Heart left ventricle (tissue), 16 donors: Measurements from ENCODE around the gene COCH. TPM values are rescaled to one million over a fixed set of nuclear protein-coding genes. Genes with fewer than 3 reads are reported as not detected.

ENCODE experiments used
- ATAC-seq, 4 donors: fragments of 200-7000 bp; cut with Tn5 transposase; one replicate each; pipeline ENCODE4 v1.9.1; 2020 to 2022; ENCODE audit warnings: moderate library complexity in 4 of 4, mild to moderate bottlenecking in 3 of 4, moderate number of reproducible peaks in 1 of 4
- DNase-seq, 5 donors: peaks; one replicate each; pipeline ENCODE4 v3.0.0-alpha.2; 2020
- H3K27ac ChIP-seq, 12 donors: fragments of 200-600 bp; sonication (generic) in 4 of 12; one replicate each; pipeline versions ENCODE4 v1.5.0 to v1.8.0; 2016 to 2022; ENCODE audit warnings: mild to moderate bottlenecking in 2 of 12
- H3K27me3 ChIP-seq, 9 donors: fragments of 200-600 bp; sonication (generic) in 2 of 9; one replicate each; pipeline versions ENCODE4 v1.5.1 to v1.8.0; 2016 to 2022; ENCODE audit warnings: mild to moderate bottlenecking in 3 of 9
- H3K36me3 ChIP-seq, 9 donors: fragments of 200-600 bp; sonication (generic) in 2 of 9; one replicate each; pipeline versions ENCODE4 v1.5.0 to v1.8.0; 2018 to 2022; ENCODE audit warnings: mild to moderate bottlenecking in 2 of 9
- H3K4me1 ChIP-seq, 12 donors: fragments of 200-600 bp; sonication (generic) in 4 of 12; one replicate each; pipeline versions ENCODE4 v1.5.0 to v1.8.0; 2016 to 2022; ENCODE audit warnings: mild to moderate bottlenecking in 3 of 12
- H3K4me3 ChIP-seq, 12 donors: fragments of 200-600 bp; sonication (generic) in 4 of 12; one replicate each; pipeline versions ENCODE4 v1.5.0 to v1.8.0; 2017 to 2022; ENCODE audit warnings: mild to moderate bottlenecking in 9 of 12, moderate library complexity in 4 of 12
- H3K9me3 ChIP-seq, 12 donors: fragments of 200-600 bp; sonication (generic) in 4 of 12; one replicate each; pipeline versions ENCODE4 v1.5.0 to v1.8.0; 2016 to 2022; ENCODE audit warnings: mild to moderate bottlenecking in 1 of 12
- CTCF ChIP-seq, 12 donors: fragments of 200-600 bp; sonication (generic) in 4 of 12; IDR thresholded peaks; one replicate each; pipeline versions ENCODE4 v1.5.0 to v1.8.0; 2018 to 2022; ENCODE audit warnings: antibody characterized with exemption in 12 of 12, mild to moderate bottlenecking in 5 of 12
- POLR2A ChIP-seq, 2 donors: fragments of 450-650 bp; IDR thresholded peaks; one replicate each; pipeline ENCODE4 v1.6.1; 2017; ENCODE audit warnings: antibody characterized with exemption in 2 of 2, mild to moderate bottlenecking in 2 of 2, moderate library complexity in 2 of 2
- WGBS, 4 donors: extraction: QIAGEN DNeasy Blood & Tissue Kit in 2 of 4; methylation state at CpG; one replicate each; pipeline versions ENCODE4 v1.1.5 to v1.1.7; 2013 to 2018; 5-methylcytosine and 5-hydroxymethylcytosine counted together
- intact Hi-C, 10 donors: fragments of 100-400 bp; cut with DNase I; formaldehyde crosslinking; loops; one replicate each; pipeline versions ENCODE4 v1.11.1 to v1.14.2; 2022
- polyA plus RNA-seq, 2 donors: library from polyadenylated mRNA; stranded (reverse); fragments of 200-250 nt; gene quantifications; one replicate each; pipeline ENCODE4 v1.2.3, GENCODE V29; 2013
- total RNA-seq, 9 donors: library from RNA; depleted of rRNA in 2 of 9; stranded (reverse); fragments of >200 nt in 2 of 9; fragmentation: NEBNext Ultra II Directional in 3 of 9; extraction: Animal tissue kit (Norgen Biotek cat#: 25700) in 3 of 9; gene quantifications; one replicate each; pipeline versions ENCODE4 v1.1.0 to v1.2.4, GENCODE V29; 2016 to 2023
- donor health status: ischemic (EF 13 %, LVEDD 7.1; RV severe dilation, severe dysfunction).
- donor health status: healthy with polysubstance abuse.
- donor health status: DM: no; HTN: yes; CAD: no.
- donor health status: DM: no; HTN: no; CAD: no.
- donor health status: ischemic (EF 25% LVEDD 6.9; RV normal size, moderate dysfunction).
- donor health status: ischemic (EF 25% LVEDD 5.7; RV mildly dilated, moderate dysfunction).
- donor health status: healthy.
- donor health status: DM: yes; HTN: yes; CAD: no.
- donor health status: ischemic (EF 35%, LVEDD 5.7; RV mildly dilated, moderate dysfunction).
- donor health status: nonischemic (EF 11% LVEDD 7.7; RV severe dilation, severe dysfunction).
- donor health status: DM: yes; HTN: yes; CAD: no.
- donor health status: PGD.
- donor health status: ischemic (EF 29% LVEDD 5.4; RV normal size, mild dysfunction).
- donor health status: nonischemic (EF 23%, LVEDD 6.1; RV moderate dilation, normal function).

The COCH gene
- total and polyA plus RNA-seq, 11 donors: 0.23 to 1.6 (median 0.65) TPM

- DNase-seq (no peak), ATAC-seq (no peak)
- intact Hi-C loops: no loop called here
Measured at GRCh38 chr14:30935445-30935844, 61.1 kb downstream of the COCH start.

GRCh38 chr14:30938617-30939016 lies 64.3 kb downstream of the COCH start:
- H3K27me3 ChIP-seq: no peaks in the 10 kb centered on the region
- no peak for DNase-seq
- ATAC-seq: no peak
- peaks cover 0 to 63% (median 44%) of the 10 kb centered on the region in 9 donors for H3K36me3 ChIP-seq
- H3K9me3 ChIP-seq: no peaks in the 10 kb centered on the region
- WGBS, 4 donors: 93 to 96% (median 94%) methylated on average over 2 of the region's 2 CpGs
- TF ChIP-seq POLR2A (IDR thresholded peaks at IDR 0.05) (no peak), CTCF (IDR thresholded peaks at IDR 0.05) (no peak)
- intact Hi-C loops: no loop called here
- H3K4me1 ChIP-seq: peaks cover 0 to 9% (median 0%) of the 10 kb centered on the region in 12 donors
- no peak overlapping the region for H3K4me3 ChIP-seq
- peak overlapping the region in 1 of 12 donors; percentile 24 for H3K27ac ChIP-seq

More at GRCh38 chr14:30935445-30935844, 61.1 kb downstream of the COCH start:
- TF ChIP-seq CTCF (IDR thresholded peaks at IDR 0.05) (no peak), POLR2A (IDR thresholded peaks at IDR 0.05) (no peak)
- Histone ChIP-seq H3K4me3 (no peak overlapping the region), H3K27me3 (no peaks in the 10 kb centered on the region), H3K9me3 (no peaks in the 10 kb centered on the region), H3K4me1 (peaks cover 0 to 9% (median 0%) of the 10 kb centered on the region in 12 donors), H3K36me3 (peaks cover 0 to 74% (median 43%) of the 10 kb centered on the region in 9 donors), H3K27ac (no peak overlapping the region)
- WGBS, 4 donors: 81 to 88% (median 86%) methylated on average over 2 of the region's 2 CpGs

Other genes with a start within 250 kb of the COCH start
- gene AP4S1, start 151.1 kb downstream of the COCH start, total RNA-seq: 10 to 100 TPM in 4 of 9 donors, 1 to 10 TPM in 5; 6.4 to 11.9 (median 8.6) TPM
- 10 to 100 TPM in 1 of 2 donors, 1 to 10 TPM in 1; 7.5 to 11.8 TPM for gene AP4S1, start 151.1 kb downstream of the COCH start, polyA plus RNA-seq
- gene STRN3, start 151.8 kb downstream of the COCH start, total RNA-seq: 10 to 100 TPM; 29.3 to 60.3 (median 45.3) TPM
- gene STRN3, start 151.8 kb downstream of the COCH start, polyA plus RNA-seq: 10 to 100 TPM; 11.0 to 21.3 TPM